Activated CD8-positive, alpha-beta T cell treated with anti-CD3 and anti-CD28 coated beads, Interleukin-2, amount 10 ng/mL, durations not matched to agents 7 days and 5 days (primary cell): ENCODE measurements around the gene CNNM4. TPM values are rescaled to one million over a fixed set of nuclear protein-coding genes. Genes with fewer than 3 reads are reported as not detected.
A peak's percentile ranks its signal among the peaks of the same experiment; 100 is the strongest.

Experiments used
- ATAC-seq: fragments of 150-1000 bp; cut with Tn5 transposase; one replicate; pipeline ENCODE4 v1.10.0; 2021; ENCODE audit warnings: moderate library complexity
- CTCF ChIA-PET: fragments of 350-600 bp; sonication (Branson Sonifier 250); formaldehyde crosslinking; loops from one replicate; lab custom pipeline; 2021; ENCODE audit warnings: antibody characterized with exemption; lab: Charles Lee
- POLR2A ChIA-PET: fragments of 350-600 bp; sonication (Branson Sonifier 250); formaldehyde crosslinking; loops from one replicate; lab custom pipeline; 2021; ENCODE audit warnings: antibody characterized with exemption; lab: Charles Lee
- DNase-seq: peaks from one replicate; pipeline ENCODE4 v3.0.0-alpha.2; 2020
- H3K27ac Mint-ChIP-seq: one replicate; pipeline ENCODE4 v1.8.0; 2021; ENCODE audit warnings: mild to moderate bottlenecking, mixed read lengths
- H3K27me3 Mint-ChIP-seq: one replicate; pipeline ENCODE4 v1.8.0; 2021; ENCODE audit warnings: low read depth, mixed read lengths
- H3K36me3 Mint-ChIP-seq: one replicate; pipeline ENCODE4 v1.8.0; 2021; ENCODE audit warnings: low read depth, mixed read lengths
- H3K4me1 Mint-ChIP-seq: one replicate; pipeline ENCODE4 v1.8.0; 2021; ENCODE audit warnings: low read depth, mixed read lengths
- H3K4me3 Mint-ChIP-seq: one replicate; pipeline ENCODE4 v1.8.0; 2021; ENCODE audit warnings: mild to moderate bottlenecking, mixed read lengths
- H3K9me3 Mint-ChIP-seq: one replicate; pipeline ENCODE4 v1.8.0; 2022; ENCODE audit warnings: mixed read lengths; ENCODE audit not compliant: insufficient read depth
- total RNA-seq, 2 experiments: library from RNA; stranded (reverse); gene quantifications; one replicate each; pipeline ENCODE4 v1.2.3, GENCODE V29; 2021

The CNNM4 gene
- total RNA-seq, 2 experiments from 2014 or later = 7.1 TPM

GRCh38 chr2:96816836-96817702 is 56.4 kb downstream of the CNNM4 start:
- DNase-seq (no peak), ATAC-seq (no peak)
- peaks cover 56% of the 10 kb centered on the region for H3K4me1 Mint-ChIP-seq
- CTCF ChIA-PET = interaction anchor here (0.7 to 4.1 kb wide), 18 partner anchors 8 to 296 kb away, joined by 3 to 27 read pairs (median 4); partner anchors contain the start of genes ANKRD36, ANKRD39 and CNNM4
- peaks cover 31% of the 10 kb centered on the region for H3K36me3 Mint-ChIP-seq
- POLR2A ChIA-PET = interaction anchor here (0.8 to 2.0 kb wide), 6 partner anchors 11 to 199 kb away, joined by 3 to 6 read pairs (median 4); partner anchors contain the start of gene ANKRD39
- H3K27ac Mint-ChIP-seq = peak overlapping the region; percentile 57
- peak overlapping the region; percentile 81 for H3K4me3 Mint-ChIP-seq
- no peaks in the 10 kb centered on the region for H3K27me3 Mint-ChIP-seq
- H3K9me3 Mint-ChIP-seq = no peaks in the 10 kb centered on the region

DNA sequence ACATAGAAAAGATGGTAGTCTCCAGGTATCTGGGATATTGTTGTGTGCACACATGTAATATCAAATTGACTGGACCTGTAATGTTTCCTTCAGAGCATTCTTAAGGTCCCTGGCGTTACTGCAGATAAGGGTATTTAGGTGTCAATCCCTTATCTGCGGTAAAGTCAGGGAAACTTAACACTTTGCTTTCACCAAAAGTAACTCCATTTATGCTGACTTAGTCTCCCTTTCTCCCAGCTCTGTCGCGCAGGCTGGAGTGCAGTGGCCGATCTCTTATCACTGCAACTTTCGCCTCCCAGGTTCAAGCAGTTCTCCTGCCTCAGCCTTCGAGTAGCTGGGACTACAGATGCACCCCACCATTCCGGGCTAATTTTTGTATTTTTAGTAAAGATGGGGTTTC is 57.2 kb downstream of the CNNM4 start:
- ATAC-seq = no peak
- H3K27me3 Mint-ChIP-seq = no peaks in the 10 kb centered on the region
- H3K36me3 Mint-ChIP-seq = peaks cover 34% of the 10 kb centered on the region
- no peak for DNase-seq
- no peak overlapping the region for H3K27ac Mint-ChIP-seq
- peak overlapping the region; percentile 81 for H3K4me3 Mint-ChIP-seq
- ChIA-PET CTCF (interaction anchor here (1.2 to 4.1 kb wide), 4 partner anchors 55 to 295 kb away, joined by 3 to 27 read pairs (median 8); partner anchors contain the start of genes ANKRD36 and CNNM4), POLR2A (interaction anchor here (1.7 to 2.0 kb wide), 2 partner anchors 21 to 145 kb away, joined by 4 to 6 read pairs; no protein-coding TSS in a partner anchor)
- H3K4me1 Mint-ChIP-seq = peaks cover 52% of the 10 kb centered on the region
- H3K9me3 Mint-ChIP-seq = no peaks in the 10 kb centered on the region

- no peak overlapping the region for H3K27ac Mint-ChIP-seq
- H3K4me3 Mint-ChIP-seq = peak overlapping the region; percentile 81
- H3K9me3 Mint-ChIP-seq = no peaks in the 10 kb centered on the region
- peaks cover 50% of the 10 kb centered on the region for H3K4me1 Mint-ChIP-seq
- POLR2A ChIA-PET = interaction anchor here (1.1 kb wide), 1 partner anchor 108 kb away, joined by 3 read pairs; no protein-coding TSS in a partner anchor
- ATAC-seq (no peak), DNase-seq (no peak)
- H3K36me3 Mint-ChIP-seq = peaks cover 40% of the 10 kb centered on the region
- no peaks in the 10 kb centered on the region for H3K27me3 Mint-ChIP-seq
- CTCF ChIA-PET = interaction anchor here (1.0 to 3.9 kb wide), 4 partner anchors 38 to 293 kb away, joined by 3 to 13 read pairs (median 6); partner anchors contain the start of genes ANKRD36 and ANKRD39
Observed at GRCh38 chr2:96819128-96819875, 58.6 kb downstream of the CNNM4 start.

DNA sequence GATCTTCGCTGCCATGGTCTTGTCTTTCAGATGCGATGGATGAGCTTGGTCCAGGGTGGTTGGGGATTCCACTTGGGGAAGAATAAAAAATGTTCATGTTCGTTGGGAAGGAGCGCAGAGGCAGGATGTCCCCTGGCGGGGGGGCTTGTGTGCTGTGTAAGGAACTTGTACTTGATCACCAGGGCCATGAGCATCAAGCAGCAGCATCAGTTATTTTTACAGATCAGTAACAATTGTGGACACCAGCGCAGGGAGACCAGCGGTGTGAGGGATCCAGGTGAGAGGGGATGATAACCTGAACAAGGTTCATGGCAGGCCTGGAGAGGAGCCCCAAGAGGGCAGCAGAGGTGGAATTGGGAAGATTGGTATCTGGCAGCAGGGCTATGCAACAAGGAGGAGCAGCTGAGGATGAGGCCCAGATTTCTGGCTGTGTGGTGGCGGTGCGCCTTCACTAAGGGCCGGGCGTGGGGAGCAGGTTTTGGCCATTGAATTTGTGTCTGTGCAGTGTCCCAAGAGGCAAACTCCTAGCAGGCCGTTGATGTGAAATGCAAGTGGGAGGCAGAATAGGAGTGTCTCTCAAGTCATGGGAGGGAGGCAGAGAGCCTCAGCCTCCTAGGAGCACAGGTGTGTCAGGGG is 59.3 kb downstream of the CNNM4 start:
- ChIA-PET POLR2A (interaction anchor here (1.6 to 1.8 kb wide), 2 partner anchors 18 to 19 kb away, joined by 3 to 5 read pairs; no protein-coding TSS in a partner anchor), CTCF (interaction anchor here (1.0 to 3.9 kb wide), 4 partner anchors 38 to 293 kb away, joined by 3 to 13 read pairs (median 6); partner anchors contain the start of genes ANKRD36, ANKRD39 and CNNM4)
- H3K4me3 Mint-ChIP-seq = no peak overlapping the region
- ATAC-seq (no peak), DNase-seq (no peak)
- H3K27me3 Mint-ChIP-seq = no peaks in the 10 kb centered on the region
- peaks cover 44% of the 10 kb centered on the region for H3K36me3 Mint-ChIP-seq
- peak overlapping the region; percentile 10 for H3K27ac Mint-ChIP-seq
- no peaks in the 10 kb centered on the region for H3K9me3 Mint-ChIP-seq
- H3K4me1 Mint-ChIP-seq = peaks cover 48% of the 10 kb centered on the region

DNA sequence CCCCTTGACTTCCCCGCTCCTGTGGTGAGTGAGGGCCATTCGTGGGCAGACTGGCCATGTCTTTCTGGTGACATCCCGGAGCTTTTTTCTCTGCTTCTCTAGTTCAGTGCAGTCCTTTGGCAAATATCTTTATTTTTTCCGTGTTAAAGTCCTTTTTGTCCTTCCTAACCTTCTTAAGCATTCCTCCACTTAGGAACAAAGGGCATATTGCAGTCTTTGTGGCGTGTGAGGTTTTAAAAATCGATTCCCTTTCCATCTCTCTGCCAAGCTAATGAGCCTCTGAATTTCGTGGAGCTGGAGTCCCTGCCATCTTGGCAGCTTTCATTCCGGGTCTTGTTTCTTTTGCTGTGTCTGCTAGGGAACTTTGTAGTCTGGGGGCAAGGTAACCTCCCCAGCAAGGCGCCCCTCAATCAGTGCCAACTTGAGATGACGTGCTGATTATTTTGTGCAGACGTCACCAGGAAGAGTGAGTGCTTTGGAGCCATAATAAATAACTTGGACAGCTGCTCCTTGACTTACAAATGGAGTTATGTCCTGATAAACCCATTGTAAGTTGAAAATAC is 60.5 kb downstream of the CNNM4 start:
- no peaks in the 10 kb centered on the region for H3K9me3 Mint-ChIP-seq
- no peak overlapping the region for H3K4me3 Mint-ChIP-seq
- ATAC-seq = no peak
- ChIA-PET CTCF (interaction anchor here (0.7 to 3.9 kb wide), 5 partner anchors 11 to 291 kb away, joined by 3 to 13 read pairs (median 7); partner anchors contain the start of genes ANKRD36, ANKRD39 and CNNM4), POLR2A (interaction anchor here (1.6 to 1.8 kb wide), 2 partner anchors 17 to 18 kb away, joined by 3 to 5 read pairs; no protein-coding TSS in a partner anchor)
- H3K27ac Mint-ChIP-seq = no peak overlapping the region
- H3K4me1 Mint-ChIP-seq = peaks cover 41% of the 10 kb centered on the region
- no peak for DNase-seq
- H3K36me3 Mint-ChIP-seq = peaks cover 48% of the 10 kb centered on the region
- H3K27me3 Mint-ChIP-seq = no peaks in the 10 kb centered on the region

- Mint-ChIP-seq H3K9me3 (no peaks in the 10 kb centered on the region), H3K4me1 (peaks cover 38% of the 10 kb centered on the region), H3K4me3 (no peak overlapping the region), H3K36me3 (peaks cover 53% of the 10 kb centered on the region), H3K27ac (no peak overlapping the region), H3K27me3 (no peaks in the 10 kb centered on the region)
- no peak for DNase-seq
- CTCF ChIA-PET = no interaction called here
- POLR2A ChIA-PET = no interaction called here
- ATAC-seq = no peak
Observed at GRCh38 chr2:96822786-96823185, 62.1 kb downstream of the CNNM4 start.

- no peak for ATAC-seq
- H3K36me3 Mint-ChIP-seq = peaks cover 53% of the 10 kb centered on the region
- peaks cover 34% of the 10 kb centered on the region for H3K4me1 Mint-ChIP-seq
- no peak overlapping the region for H3K27ac Mint-ChIP-seq
- no peak overlapping the region for H3K4me3 Mint-ChIP-seq
- POLR2A ChIA-PET = no interaction called here
- DNase-seq = no peak
- CTCF ChIA-PET = no interaction called here
- no peaks in the 10 kb centered on the region for H3K9me3 Mint-ChIP-seq
- H3K27me3 Mint-ChIP-seq = no peaks in the 10 kb centered on the region
Observed at GRCh38 chr2:96823198-96823597, 62.5 kb downstream of the CNNM4 start.

GRCh38 chr2:96824079-96824870 is 63.6 kb downstream of the CNNM4 start:
- ChIA-PET CTCF (interaction anchor here (2.4 kb wide), 1 partner anchor 8 kb away, joined by 7 read pairs; the partner anchor contains the start of gene CNNM3), POLR2A (no interaction called here)
- Mint-ChIP-seq H3K9me3 (no peaks in the 10 kb centered on the region), H3K27ac (no peak overlapping the region), H3K4me1 (peaks cover 23% of the 10 kb centered on the region), H3K36me3 (peaks cover 52% of the 10 kb centered on the region), H3K27me3 (no peaks in the 10 kb centered on the region), H3K4me3 (no peak overlapping the region)
- ATAC-seq = no peak
- no peak for DNase-seq

- CTCF ChIA-PET = interaction anchor here (1.7 to 2.4 kb wide), 2 partner anchors 9 to 33 kb away, joined by 5 to 7 read pairs; partner anchors contain the start of genes ANKRD39 and CNNM3
- DNase-seq (no peak), ATAC-seq (no peak)
- Mint-ChIP-seq H3K27me3 (no peaks in the 10 kb centered on the region), H3K4me3 (no peak overlapping the region), H3K9me3 (no peaks in the 10 kb centered on the region), H3K36me3 (peaks cover 51% of the 10 kb centered on the region), H3K4me1 (peaks cover 15% of the 10 kb centered on the region), H3K27ac (no peak overlapping the region)
- POLR2A ChIA-PET = interaction anchor here (0.6 kb wide), 1 partner anchor 11 kb away, joined by 3 read pairs; no protein-coding TSS in a partner anchor
Observed at GRCh38 chr2:96825057-96825456, 64.4 kb downstream of the CNNM4 start.
